GM12891 (cell line): ENCODE data around the gene GNAI1.

ENCODE experiments used
- POLR2A ChIP-seq: IDR thresholded peaks from 2 replicates; pipeline ENCODE4 v1.6.1; 2011; ENCODE audit warnings: low read depth, low read length, control low read depth
- POLR2AphosphoS5 ChIP-seq: IDR thresholded peaks from 2 replicates; pipeline ENCODE4 v1.6.1; 2011; ENCODE audit warnings: low read depth, low read length, control low read depth

DNA sequence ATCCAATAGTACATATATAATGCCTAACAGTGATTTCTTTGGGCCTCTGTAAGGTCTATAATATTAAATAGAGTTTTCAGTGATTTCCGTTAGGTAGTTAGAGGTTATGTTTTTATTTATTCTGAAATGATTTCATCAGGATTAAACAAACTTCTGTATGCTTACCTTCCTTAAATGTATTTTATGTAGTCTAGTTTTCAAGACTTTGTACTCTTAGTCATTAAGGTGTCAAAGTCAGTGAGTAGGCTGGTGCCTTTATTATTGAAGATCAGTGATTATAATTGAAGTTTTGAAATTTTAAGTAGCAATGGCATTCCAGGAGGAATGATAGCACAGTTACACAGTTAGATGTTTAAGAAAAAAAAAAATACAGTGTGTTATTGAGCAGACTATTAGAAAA, 20.7 kb downstream of the GNAI1 start:
- TF ChIP-seq POLR2A (no peak), POLR2AphosphoS5 (no peak)
